Endodermal cell (in vitro differentiated cells): ENCODE measurements around the gene LONRF2. TPM values are rescaled to one million over a fixed set of nuclear protein-coding genes. Genes with fewer than 3 reads are reported as not detected.

Source experiments
- DNase-seq: peaks from one replicate; pipeline ENCODE4 v3.0.0-alpha.2; 2017
- H3K27ac ChIP-seq: 2 replicates; pipeline ENCODE4 v1.5.1; 2013; ENCODE audit warnings: mild to moderate bottlenecking, low read depth, low read length, moderate library complexity
- H3K27me3 ChIP-seq: 2 replicates; pipeline ENCODE4 v1.6.1; 2013; ENCODE audit warnings: mild to moderate bottlenecking, low read length, moderate library complexity; ENCODE audit not compliant: insufficient read depth, control insufficient read depth, poor library complexity, severe bottlenecking
- H3K36me3 ChIP-seq: 2 replicates; pipeline ENCODE4 v1.7.0; 2013; ENCODE audit warnings: mild to moderate bottlenecking, low read length, moderate library complexity; ENCODE audit not compliant: control insufficient read depth, insufficient read depth
- H3K4me1 ChIP-seq: one replicate; pipeline ENCODE4 v1.7.0; 2013; ENCODE audit warnings: low read length; ENCODE audit not compliant: control insufficient read depth, insufficient read depth
- H3K4me3 ChIP-seq: 2 replicates; pipeline ENCODE4 v1.5.1; 2013; ENCODE audit warnings: mild to moderate bottlenecking, low read length, moderate library complexity
- H3K9ac ChIP-seq: 2 replicates; pipeline ENCODE4 v1.6.1; 2013; ENCODE audit warnings: mild to moderate bottlenecking, low read length, moderate library complexity; ENCODE audit not compliant: poor library complexity, severe bottlenecking; ENCODE audit errors: extremely low read depth
- H3K9me3 ChIP-seq: 2 replicates; pipeline ENCODE4 v1.6.1; 2013; ENCODE audit warnings: mild to moderate bottlenecking, low read length, moderate library complexity; ENCODE audit not compliant: control insufficient read depth
- H3K27ac Mint-ChIP-seq: 2 replicates; pipeline ENCODE4 v1.8.0; 2020; ENCODE audit warnings: mixed read lengths
- H3K27me3 Mint-ChIP-seq: 2 replicates; pipeline ENCODE4 v1.8.0; 2021; ENCODE audit warnings: mild to moderate bottlenecking, mixed read lengths; ENCODE audit not compliant: insufficient read depth
- H3K36me3 Mint-ChIP-seq: 2 replicates; pipeline ENCODE4 v1.8.0; 2020; ENCODE audit warnings: low read depth, mixed read lengths
- H3K4me1 Mint-ChIP-seq: 2 replicates; pipeline ENCODE4 v1.8.0; 2020; ENCODE audit warnings: mixed read lengths
- H3K4me3 Mint-ChIP-seq: 2 replicates; pipeline ENCODE4 v1.8.0; 2020; ENCODE audit warnings: mild to moderate bottlenecking, moderate library complexity, mixed read lengths
- H3K9me3 Mint-ChIP-seq: 2 replicates; pipeline ENCODE4 v1.8.0; 2020; ENCODE audit warnings: mild to moderate bottlenecking, mixed read lengths
- CTCF ChIP-seq: fragments of 200-600 bp; sonication (generic); conservative IDR thresholded peaks from 2 replicates; pipeline ENCODE4 v1.5.0; 2021; ENCODE audit warnings: antibody characterized with exemption, mild to moderate bottlenecking
- WGBS, 2 experiments: methylation state at CpG; one replicate each; pipeline versions ENCODE4 v1.1.5 to v1.1.7; 2013; ENCODE audit warnings: missing lambda C conversion rate in 2 of 2, mixed read lengths in 1 of 2; ENCODE audit not compliant: insufficient coverage in 1 of 2, insufficient read length in 1 of 2; 5-methylcytosine and 5-hydroxymethylcytosine counted together
- total RNA-seq, 2 donors: library from RNA; stranded (reverse); fragmentation: NEBNext Ultra II Directional in 1 of 2; extraction: Animal tissue kit (Norgen Biotek cat#: 25700) in 1 of 2; gene quantifications; 2 replicates in 1 of 2; 3 replicates in 1 of 2; pipeline ENCODE4 v1.2.1, GENCODE V29; 2021

Gene LONRF2
- total RNA-seq, 2 donors from 2014 or later = 0.40 to 0.71 TPM

DNA sequence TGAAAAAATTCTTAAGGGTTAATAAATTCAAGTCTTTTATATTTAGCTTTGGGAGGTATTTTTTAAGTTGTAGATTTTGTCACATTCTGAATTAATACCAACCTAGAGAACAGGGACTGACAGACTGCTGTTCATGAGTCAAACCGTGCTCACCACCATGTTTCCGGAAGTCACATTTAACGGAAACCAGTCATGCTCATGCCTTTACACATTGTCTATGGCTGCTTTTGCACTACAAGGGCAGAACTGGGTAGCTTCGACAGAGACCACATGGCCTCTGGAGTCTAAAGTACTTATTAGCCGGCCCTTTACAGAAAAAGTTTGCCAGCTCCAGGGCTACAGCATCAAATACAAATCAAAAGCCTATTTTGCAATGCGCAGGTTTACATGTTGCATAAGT, 33.3 kb downstream of the LONRF2 start:
- Histone ChIP-seq H3K4me1 (no peaks in the 10 kb centered on the region), H3K4me3 (no peak overlapping the region), H3K9me3 (no peaks in the 10 kb centered on the region), H3K27me3 (no peaks in the 10 kb centered on the region), H3K9ac (no peak overlapping the region), H3K36me3 (no peaks in the 10 kb centered on the region), H3K27ac (no peak overlapping the region)
- 94 to 100% methylated on average over 5 to 6 of the region's 6 CpGs for WGBS, 2 experiments
- no peak for DNase-seq
- no peak for TF ChIP-seq CTCF
- Mint-ChIP-seq H3K27ac (no peak overlapping the region), H3K36me3 (no peaks in the 10 kb centered on the region), H3K9me3 (no peaks in the 10 kb centered on the region), H3K27me3 (no peaks in the 10 kb centered on the region), H3K4me1 (no peaks in the 10 kb centered on the region), H3K4me3 (no peak overlapping the region)

DNA sequence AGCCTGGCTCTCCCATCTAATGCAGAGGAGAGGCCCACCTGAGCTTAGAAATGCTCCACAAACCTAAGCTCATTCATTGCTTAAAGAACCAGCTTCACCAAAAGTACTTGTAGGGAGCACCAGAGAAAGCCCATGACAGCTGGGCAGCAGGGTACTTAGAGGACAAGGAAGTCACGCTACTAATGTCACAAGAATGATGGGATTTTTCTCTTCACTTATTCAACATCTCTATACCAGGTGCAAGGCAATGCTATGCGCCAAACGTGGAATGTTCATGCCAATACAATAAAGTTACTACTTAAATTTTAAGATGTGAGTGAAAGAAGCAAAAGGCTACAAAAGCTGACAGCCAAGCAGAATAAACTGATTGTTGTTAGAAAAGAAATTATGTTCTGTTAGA, 36.0 kb downstream of the LONRF2 start:
- Mint-ChIP-seq H3K9me3 (no peaks in the 10 kb centered on the region), H3K4me1 (no peaks in the 10 kb centered on the region)
- DNase-seq = no peak

GRCh38 chr2:100285691-100286090, 36.6 kb downstream of the LONRF2 start:
- H3K4me3 ChIP-seq = no peak overlapping the region
- no peaks in the 10 kb centered on the region for H3K36me3 Mint-ChIP-seq
- no peak for TF ChIP-seq CTCF
- H3K27me3 Mint-ChIP-seq = no peaks in the 10 kb centered on the region
- H3K27ac Mint-ChIP-seq = no peak overlapping the region
- no peak overlapping the region for H3K27ac ChIP-seq
- H3K9me3 ChIP-seq = no peaks in the 10 kb centered on the region
- H3K27me3 ChIP-seq = no peaks in the 10 kb centered on the region
- H3K9ac ChIP-seq = no peak overlapping the region
- WGBS, 2 experiments = 50 to 53% methylated on average over 1 to 5 of the region's 6 CpGs
- H3K9me3 Mint-ChIP-seq = no peaks in the 10 kb centered on the region
- H3K4me3 Mint-ChIP-seq = no peak overlapping the region
- DNase-seq = no peak
- no peaks in the 10 kb centered on the region for H3K36me3 ChIP-seq
- peaks cover 2% of the 10 kb centered on the region for H3K4me1 Mint-ChIP-seq
- no peaks in the 10 kb centered on the region for H3K4me1 ChIP-seq

More for the DNA sequence above, 36.0 kb downstream of the LONRF2 start:
- no peak overlapping the region for H3K4me3 ChIP-seq
- H3K9ac ChIP-seq = no peak overlapping the region
- H3K27ac Mint-ChIP-seq = no peak overlapping the region
- H3K9me3 ChIP-seq = no peaks in the 10 kb centered on the region
- no peak overlapping the region for H3K27ac ChIP-seq
- no peak overlapping the region for H3K4me3 Mint-ChIP-seq
- WGBS, 2 experiments = 92 to 100% methylated on average over 2 to 3 of the region's 3 CpGs
- no peak for TF ChIP-seq CTCF
- H3K27me3 ChIP-seq = no peaks in the 10 kb centered on the region
- H3K4me1 ChIP-seq = no peaks in the 10 kb centered on the region
- H3K36me3 ChIP-seq = no peaks in the 10 kb centered on the region
- no peaks in the 10 kb centered on the region for H3K27me3 Mint-ChIP-seq
- H3K36me3 Mint-ChIP-seq = no peaks in the 10 kb centered on the region
